Measurements from ENCODE around the gene VHLL.

VHLL gene

DNA sequence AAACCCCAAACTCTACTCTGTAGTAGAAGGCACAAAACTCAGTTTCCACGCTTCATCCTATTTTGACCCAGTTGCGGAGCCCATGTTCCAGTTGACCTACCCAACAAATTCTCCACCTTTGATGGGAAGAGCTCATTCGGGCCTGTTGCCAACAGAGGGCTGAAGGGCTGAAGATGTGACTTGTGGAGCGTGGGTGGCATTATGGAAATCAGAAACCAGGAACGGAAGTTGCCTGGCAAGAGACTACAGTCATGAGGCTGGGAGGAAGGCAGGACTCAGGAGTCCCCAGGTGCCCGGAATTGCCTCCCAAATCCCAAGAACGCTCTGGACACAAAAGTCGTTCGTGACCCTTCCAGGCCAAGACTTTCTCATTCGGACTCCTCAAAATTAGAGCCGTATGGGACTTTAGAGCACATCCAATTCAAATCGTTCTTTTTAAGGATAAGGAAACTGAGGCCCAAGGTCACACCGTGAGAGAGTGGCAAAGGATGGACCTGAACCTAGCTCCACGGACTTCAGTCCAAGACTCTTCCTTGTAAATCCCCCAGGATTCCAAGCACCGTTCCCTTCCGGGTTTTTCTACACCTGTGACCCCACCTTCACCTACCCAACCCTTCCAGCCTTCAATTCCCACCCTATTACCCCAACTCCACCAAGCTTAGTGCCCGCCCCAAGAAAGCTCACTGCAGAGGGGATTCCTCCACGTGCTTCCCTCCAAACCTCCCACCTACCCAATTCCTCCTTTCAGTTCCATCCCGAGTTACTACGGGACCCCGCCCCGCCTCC, 17.2 kb downstream of the VHLL start:
- H3K4me3 ChIP-seq (ENCODE audit: low read depth, low read length) = peak overlapping the region; percentile 95
- TF ChIP-seq, protein P1, sequence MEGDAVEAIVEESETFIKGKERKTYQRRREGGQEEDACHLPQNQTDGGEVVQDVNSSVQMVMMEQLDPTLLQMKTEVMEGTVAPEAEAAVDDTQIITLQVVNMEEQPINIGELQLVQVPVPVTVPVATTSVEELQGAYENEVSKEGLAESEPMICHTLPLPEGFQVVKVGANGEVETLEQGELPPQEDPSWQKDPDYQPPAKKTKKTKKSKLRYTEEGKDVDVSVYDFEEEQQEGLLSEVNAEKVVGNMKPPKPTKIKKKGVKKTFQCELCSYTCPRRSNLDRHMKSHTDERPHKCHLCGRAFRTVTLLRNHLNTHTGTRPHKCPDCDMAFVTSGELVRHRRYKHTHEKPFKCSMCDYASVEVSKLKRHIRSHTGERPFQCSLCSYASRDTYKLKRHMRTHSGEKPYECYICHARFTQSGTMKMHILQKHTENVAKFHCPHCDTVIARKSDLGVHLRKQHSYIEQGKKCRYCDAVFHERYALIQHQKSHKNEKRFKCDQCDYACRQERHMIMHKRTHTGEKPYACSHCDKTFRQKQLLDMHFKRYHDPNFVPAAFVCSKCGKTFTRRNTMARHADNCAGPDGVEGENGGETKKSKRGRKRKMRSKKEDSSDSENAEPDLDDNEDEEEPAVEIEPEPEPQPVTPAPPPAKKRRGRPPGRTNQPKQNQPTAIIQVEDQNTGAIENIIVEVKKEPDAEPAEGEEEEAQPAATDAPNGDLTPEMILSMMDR (IDR thresholded peaks at IDR 0.05; ENCODE audit: low read depth, low read length) = no peak

DNA sequence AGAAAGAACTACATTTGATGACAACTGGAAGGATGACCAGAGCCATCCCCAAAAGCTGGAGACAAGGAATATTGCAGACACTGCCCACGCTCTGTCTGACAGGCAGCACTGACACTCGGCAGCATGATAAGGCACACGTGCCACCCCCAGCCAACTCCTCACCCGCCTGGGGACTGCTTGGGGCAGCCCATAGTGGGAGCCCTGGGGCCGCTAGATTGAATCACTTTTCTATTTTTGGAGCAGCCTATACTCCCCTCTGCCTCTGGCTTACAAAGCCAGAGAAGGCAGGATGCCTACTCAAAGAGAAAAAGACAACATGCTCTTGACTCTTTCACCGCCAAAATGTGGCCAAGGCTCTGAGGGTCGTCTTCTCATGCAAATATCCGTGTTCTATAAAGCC, 17.8 kb downstream of the VHLL start:
- TF ChIP-seq, protein P1 (IDR thresholded peaks at IDR 0.05; ENCODE audit: low read depth, low read length) = no peak
- H3K4me3 ChIP-seq (ENCODE audit: low read depth, low read length) = peak overlapping the region; percentile 95

DNA sequence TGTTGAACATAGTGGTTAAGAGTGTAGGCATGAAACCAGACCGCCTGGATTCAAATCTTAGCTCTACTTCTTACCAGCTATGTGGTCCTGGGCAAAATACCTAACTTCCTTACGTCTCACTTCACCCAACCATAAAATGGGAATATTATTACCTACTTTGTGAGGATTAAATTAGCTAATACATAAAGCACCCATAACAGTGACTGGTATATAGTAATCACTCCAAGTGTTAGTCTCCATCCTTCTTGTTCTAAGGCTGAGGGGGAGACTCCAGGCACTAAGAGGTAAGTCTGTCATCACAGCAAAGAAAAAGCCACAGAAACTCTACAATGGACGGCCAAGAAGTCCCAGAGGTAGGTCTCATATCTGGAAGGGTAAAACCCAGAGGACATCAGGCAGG, 19.3 kb downstream of the VHLL start:
- H3K4me3 ChIP-seq (ENCODE audit: low read depth, low read length) = no peak overlapping the region
- TF ChIP-seq, protein P1 (IDR thresholded peaks at IDR 0.05; ENCODE audit: low read depth, low read length) = no peak

DNA sequence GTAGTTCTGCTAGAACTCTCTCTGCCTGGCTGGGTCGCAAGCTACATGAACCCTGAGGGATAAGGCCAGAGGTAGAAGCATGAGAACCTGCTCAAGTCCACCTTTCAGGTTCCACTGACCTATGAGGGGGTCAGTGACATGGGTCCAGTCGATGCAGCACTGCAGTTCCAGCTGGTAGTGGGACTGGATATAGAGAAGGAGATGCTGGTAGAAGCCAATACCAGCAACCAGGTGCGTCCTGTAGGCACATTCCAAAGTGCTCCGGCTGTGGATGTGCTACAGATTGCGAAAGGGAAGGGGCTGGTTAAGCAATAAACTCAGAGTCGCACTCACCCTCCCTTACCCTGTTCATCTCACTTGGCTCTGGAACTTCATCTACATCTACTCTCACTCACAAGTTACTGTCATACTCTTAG, 22.1 kb downstream of the VHLL start:
- TF ChIP-seq, protein P1 (IDR thresholded peaks at IDR 0.05; ENCODE audit: low read depth, low read length) = no peak
- H3K4me3 ChIP-seq (ENCODE audit: low read depth, low read length) = no peak overlapping the region

DNA sequence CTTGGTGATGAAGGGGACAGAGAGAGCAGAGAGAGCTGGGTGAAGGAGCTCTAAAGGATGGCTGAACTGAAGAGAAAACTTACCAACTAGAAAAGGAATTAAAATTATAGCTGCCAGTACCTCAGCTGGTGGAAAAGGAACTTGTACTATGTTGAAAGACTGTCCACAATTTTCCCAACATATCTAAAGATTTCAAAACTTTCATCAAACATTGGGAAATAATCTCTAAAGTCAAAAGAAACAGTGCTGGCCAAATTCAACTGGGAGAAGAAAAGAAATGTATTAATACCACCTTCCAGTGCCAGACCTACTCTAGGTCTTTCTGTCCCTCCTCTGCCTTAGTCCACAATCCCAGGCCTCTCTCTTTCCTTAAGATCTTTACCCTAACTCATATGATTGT, 22.6 kb downstream of the VHLL start:
- TF ChIP-seq, protein P1 (IDR thresholded peaks at IDR 0.05; ENCODE audit: low read depth, low read length) = no peak
- no peak overlapping the region for H3K4me3 ChIP-seq (ENCODE audit: low read depth, low read length)

DNA sequence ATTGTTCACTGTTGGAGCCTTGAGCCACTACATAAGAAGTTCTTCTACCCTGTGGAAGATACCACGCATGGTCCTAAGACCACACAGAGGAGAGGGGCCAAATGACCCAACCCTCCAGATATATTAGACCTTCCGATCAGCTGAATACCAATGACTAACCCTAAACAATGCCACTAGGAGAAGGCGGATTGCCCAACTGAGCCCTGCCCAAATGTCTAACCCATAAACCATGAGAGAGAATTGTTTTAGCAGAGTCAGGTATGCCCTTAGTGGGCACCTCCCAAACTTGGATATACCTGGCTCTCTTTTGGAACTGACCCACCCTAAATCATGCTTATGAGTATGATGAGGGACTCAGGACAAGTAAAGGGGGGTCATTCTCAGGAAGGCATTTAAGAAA, 28.8 kb downstream of the VHLL start:
- TF ChIP-seq, protein P1 (IDR thresholded peaks at IDR 0.05; ENCODE audit: low read depth, low read length) = no peak
- H3K4me3 ChIP-seq (ENCODE audit: low read depth, low read length) = no peak overlapping the region

DNA sequence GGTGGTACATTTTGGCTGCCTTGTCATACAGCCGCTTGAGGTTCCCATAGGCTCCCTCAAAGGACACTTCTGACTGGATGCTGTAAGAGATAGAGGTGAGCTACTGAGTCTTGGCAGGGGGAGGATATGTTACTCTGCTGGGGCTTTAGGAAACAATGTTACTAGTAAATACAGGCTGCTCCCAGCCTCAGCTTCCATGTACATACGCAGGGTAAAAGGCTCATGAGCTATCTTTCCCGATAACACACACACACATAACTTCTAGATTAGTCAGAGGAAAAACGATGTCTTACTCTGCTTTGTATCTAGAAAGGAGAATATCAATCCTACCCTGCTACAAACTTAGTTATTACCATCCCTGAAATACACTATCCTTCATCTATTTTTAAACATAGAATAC, 30.8 kb downstream of the VHLL start:
- H3K4me3 ChIP-seq (ENCODE audit: low read depth, low read length) = no peak overlapping the region
- TF ChIP-seq, protein P1 (IDR thresholded peaks at IDR 0.05; ENCODE audit: low read depth, low read length) = no peak

All from WI38 (cell line).